Parathyroid adenoma (tissue), 2 donors: ENCODE measurements around the gene RPL34.

Experiments
- H2AFZ ChIP-seq: fragments of 300-600 bp; sonication (generic); one replicate; pipeline ENCODE4 v1.7.0; 2017; ENCODE audit warnings: antibody characterized with exemption, mild to moderate bottlenecking
- H3K27ac ChIP-seq: fragments of 300-600 bp; sonication (generic); one replicate; pipeline ENCODE4 v1.7.0; 2017
- H3K27me3 ChIP-seq: fragments of 300-600 bp; sonication (generic); one replicate; pipeline ENCODE4 v1.7.0; 2017; ENCODE audit warnings: low read length; ENCODE audit not compliant: control insufficient read depth, insufficient read depth
- H3K36me3 ChIP-seq: fragments of 300-600 bp; sonication (generic); one replicate; pipeline ENCODE4 v1.7.0; 2017; ENCODE audit warnings: low read length; ENCODE audit not compliant: control insufficient read depth, insufficient read depth
- H3K4me1 ChIP-seq: fragments of 300-600 bp; sonication (generic); one replicate; pipeline ENCODE4 v1.7.0; 2017; ENCODE audit warnings: control low read depth
- H3K4me2 ChIP-seq: fragments of 300-600 bp; sonication (generic); one replicate; pipeline ENCODE4 v1.7.0; 2017; ENCODE audit warnings: low read length
- H3K4me3 ChIP-seq: fragments of 300-600 bp; sonication (generic); one replicate; pipeline ENCODE4 v1.7.0; 2017; ENCODE audit warnings: low read depth, low read length
- H3K79me2 ChIP-seq: fragments of 300-600 bp; sonication (generic); one replicate; pipeline ENCODE4 v1.7.0; 2017; ENCODE audit warnings: control low read depth
- H3K9ac ChIP-seq: fragments of 300-600 bp; sonication (generic); one replicate; pipeline ENCODE4 v1.7.0; 2017; ENCODE audit warnings: mild to moderate bottlenecking
- H3K9me3 ChIP-seq: fragments of 300-600 bp; sonication (generic); one replicate; pipeline ENCODE4 v1.7.0; 2017; ENCODE audit warnings: low read length; ENCODE audit not compliant: control insufficient read depth
- TF ChIP-seq, protein P1 (sequence below): fragments of 300-600 bp; sonication (generic); IDR thresholded peaks from one replicate; pipeline ENCODE4 v1.7.0; 2017; ENCODE audit warnings: antibody characterized with exemption, mild to moderate bottlenecking
- donor health status: primary hyperparathyroidism.

RPL34 gene

DNA sequence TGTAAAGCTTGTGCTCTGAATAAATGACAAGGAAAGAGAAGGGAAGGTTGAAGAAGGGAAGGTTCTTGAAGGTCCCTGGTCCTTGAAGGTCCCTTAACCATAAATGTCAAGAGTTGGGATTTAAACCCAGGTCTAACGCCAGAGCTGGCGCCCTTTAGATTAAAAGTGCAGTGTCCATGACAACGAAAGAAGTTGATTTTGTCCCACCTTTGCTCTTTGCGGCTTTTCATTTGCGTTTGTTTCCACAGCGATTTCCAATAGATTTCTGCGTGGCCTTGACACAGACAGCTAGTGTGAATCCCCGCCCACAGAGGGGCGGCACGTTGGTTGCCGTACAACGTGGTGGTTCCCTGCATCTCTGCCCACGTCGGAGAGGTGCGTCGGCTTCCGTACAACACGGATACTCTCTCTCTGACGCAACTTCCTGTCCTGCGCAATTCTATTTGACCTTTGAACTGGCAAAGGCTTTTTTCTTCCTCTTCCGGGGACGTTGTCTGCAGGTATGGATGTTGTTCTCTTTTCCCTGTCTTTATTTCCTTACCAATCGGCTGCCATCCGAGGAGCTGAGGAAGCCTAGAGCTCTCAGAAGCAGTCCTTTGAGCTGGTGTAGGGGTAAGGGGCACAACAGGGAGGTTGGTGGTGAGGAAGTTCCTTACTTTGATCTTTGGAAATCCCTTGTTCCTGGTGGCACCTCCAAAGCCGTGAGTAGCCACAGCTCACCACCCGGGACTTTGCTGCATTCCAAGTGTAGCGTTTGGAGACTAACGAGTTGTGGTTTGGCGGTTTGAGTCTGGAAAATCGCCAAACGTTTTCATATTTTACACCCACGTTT is at the start of gene RPL34:
Gene RPL34 (plus strand): TSS at position 476 of the 832 bp plus-strand sequence. CDS start 1,384 bp downstream, outside the sequence.
- peak within 1 kb of the TSS; percentile 55 for H3K27ac ChIP-seq
- H3K4me2 ChIP-seq = peak within 1 kb of the TSS; percentile 88
- H2AFZ ChIP-seq = peak within 1 kb of the TSS; percentile 77
- H3K9me3 ChIP-seq = no peaks in the 10 kb centered on the region
- no peaks in the 10 kb centered on the region for H3K27me3 ChIP-seq
- TF ChIP-seq, protein P1, sequence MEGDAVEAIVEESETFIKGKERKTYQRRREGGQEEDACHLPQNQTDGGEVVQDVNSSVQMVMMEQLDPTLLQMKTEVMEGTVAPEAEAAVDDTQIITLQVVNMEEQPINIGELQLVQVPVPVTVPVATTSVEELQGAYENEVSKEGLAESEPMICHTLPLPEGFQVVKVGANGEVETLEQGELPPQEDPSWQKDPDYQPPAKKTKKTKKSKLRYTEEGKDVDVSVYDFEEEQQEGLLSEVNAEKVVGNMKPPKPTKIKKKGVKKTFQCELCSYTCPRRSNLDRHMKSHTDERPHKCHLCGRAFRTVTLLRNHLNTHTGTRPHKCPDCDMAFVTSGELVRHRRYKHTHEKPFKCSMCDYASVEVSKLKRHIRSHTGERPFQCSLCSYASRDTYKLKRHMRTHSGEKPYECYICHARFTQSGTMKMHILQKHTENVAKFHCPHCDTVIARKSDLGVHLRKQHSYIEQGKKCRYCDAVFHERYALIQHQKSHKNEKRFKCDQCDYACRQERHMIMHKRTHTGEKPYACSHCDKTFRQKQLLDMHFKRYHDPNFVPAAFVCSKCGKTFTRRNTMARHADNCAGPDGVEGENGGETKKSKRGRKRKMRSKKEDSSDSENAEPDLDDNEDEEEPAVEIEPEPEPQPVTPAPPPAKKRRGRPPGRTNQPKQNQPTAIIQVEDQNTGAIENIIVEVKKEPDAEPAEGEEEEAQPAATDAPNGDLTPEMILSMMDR = no peak
- no peaks in the 10 kb centered on the region for H3K4me1 ChIP-seq
- H3K4me3 ChIP-seq = peak within 1 kb of the TSS; percentile 87
- H3K9ac ChIP-seq = no peak within 1 kb of the TSS
- no peaks in the 10 kb centered on the region for H3K79me2 ChIP-seq
- no peaks in the 10 kb centered on the region for H3K36me3 ChIP-seq

GRCh38 chr4:108570993-108571569 is 49.3 kb upstream of the RPL34 start:
- TF ChIP-seq, protein P1 = no peak
- no peaks in the 10 kb centered on the region for H3K79me2 ChIP-seq
- no peaks in the 10 kb centered on the region for H3K36me3 ChIP-seq
- H3K27ac ChIP-seq = no peak overlapping the region
- no peak overlapping the region for H3K4me2 ChIP-seq
- H3K4me3 ChIP-seq = no peak overlapping the region
- H2AFZ ChIP-seq = no peak overlapping the region
- H3K9me3 ChIP-seq = no peaks in the 10 kb centered on the region
- peaks cover 3% of the 10 kb centered on the region for H3K27me3 ChIP-seq
- H3K4me1 ChIP-seq = no peaks in the 10 kb centered on the region
- H3K9ac ChIP-seq = no peak overlapping the region

DNA sequence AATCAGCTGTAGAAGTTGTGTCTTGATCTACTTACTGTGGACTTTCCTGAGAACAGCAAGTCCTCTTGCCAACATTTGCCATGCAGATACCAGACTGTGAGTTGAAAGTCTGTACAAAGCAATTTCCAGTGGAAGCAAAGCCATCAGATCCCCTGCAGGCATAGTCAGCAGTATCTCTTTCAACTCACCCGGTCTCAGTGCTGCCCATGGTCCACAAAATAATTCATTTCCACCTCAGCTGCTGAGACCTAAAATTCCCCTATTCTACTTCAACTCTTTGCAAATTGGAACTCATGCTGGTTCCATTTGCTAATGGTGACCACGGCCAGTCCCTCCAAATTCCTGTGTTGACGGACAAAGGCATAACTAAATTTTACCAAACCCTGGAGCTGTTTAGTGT is 46.0 kb upstream of the RPL34 start:
- Histone ChIP-seq H3K9me3 (no peaks in the 10 kb centered on the region), H3K4me2 (no peak overlapping the region), H3K4me3 (no peak overlapping the region), H3K79me2 (no peaks in the 10 kb centered on the region), H2AFZ (no peak overlapping the region), H3K27ac (no peak overlapping the region), H3K27me3 (peaks cover 3% of the 10 kb centered on the region), H3K9ac (no peak overlapping the region), H3K4me1 (no peaks in the 10 kb centered on the region), H3K36me3 (no peaks in the 10 kb centered on the region)
- TF ChIP-seq, protein P1 = no peak

DNA sequence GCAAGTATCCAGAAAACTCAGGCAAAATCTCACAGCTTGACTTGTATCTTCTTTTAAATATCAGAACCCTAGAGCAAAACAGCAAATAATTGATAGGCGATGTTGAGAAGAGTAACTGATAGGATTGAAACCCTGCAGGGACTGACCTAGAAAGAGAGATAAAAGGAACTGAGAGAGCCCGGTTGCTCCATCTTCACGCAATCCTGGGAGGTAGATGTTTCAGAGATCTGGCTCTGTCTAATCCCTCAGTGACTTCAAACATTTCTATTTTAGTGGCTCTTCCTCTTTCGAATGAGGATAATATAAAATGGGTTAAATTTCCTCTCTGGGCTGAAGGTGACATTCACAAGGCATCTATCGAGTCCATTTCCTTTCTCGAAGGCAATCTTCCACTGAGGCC is 39.3 kb upstream of the RPL34 start:
- Histone ChIP-seq H3K4me1 (no peaks in the 10 kb centered on the region), H3K36me3 (no peaks in the 10 kb centered on the region), H2AFZ (no peak overlapping the region), H3K4me2 (no peak overlapping the region), H3K27me3 (no peaks in the 10 kb centered on the region), H3K27ac (no peak overlapping the region), H3K9ac (no peak overlapping the region), H3K4me3 (no peak overlapping the region), H3K9me3 (no peaks in the 10 kb centered on the region), H3K79me2 (no peaks in the 10 kb centered on the region)
- TF ChIP-seq, protein P1 = no peak
